HepG2 (cell line): ENCODE measurements around the gene JPH4. TPM values are rescaled to one million over a fixed set of nuclear protein-coding genes. Genes with fewer than 3 reads are reported as not detected.
A peak's percentile ranks its signal among the peaks of the same experiment; 100 is the strongest.

Experiments used
- ATAC-seq: fragments of 200-7000 bp; cut with Tn5 transposase; 3 replicates; pipeline ENCODE4 v1.9.1; 2020; ENCODE audit warnings: mild to moderate bottlenecking, moderate library complexity
- BruUV-seq: library from RNA; stranded (reverse); fragments of 400-500 nt; replicated peaks from 2 replicates; lab custom pipeline; 2021; lab: Mats Ljungman, UMichigan
- CTCF ChIA-PET: fragments of 300-600 bp; formaldehyde crosslinking; extraction: SDS; loops from one replicate; lab custom pipeline; 2021; ENCODE audit warnings: low total read pairs, inconsistent platforms, low intra/inter-chr PET ratio; lab: Yijun Ruan, JAX
- POLR2A ChIA-PET: fragments of 350-600 bp; sonication (Branson Sonifier 250); formaldehyde crosslinking; loops from one replicate; lab custom pipeline; 2020; ENCODE audit warnings: antibody characterized with exemption, inconsistent platforms; lab: Yijun Ruan, JAX
- DNase-seq: peaks from one replicate; pipeline ENCODE4 v3.0.0-alpha.2; 2015; ENCODE audit warnings: low spot score
- FAIRE-seq: peaks from 3 replicates; lab custom pipeline; 2011; peaks lifted over from hg19 to GRCh38; lab: Jason Lieb, UNC
- H2AFZ ChIP-seq: one replicate; pipeline ENCODE4 v1.6.1; 2011; ENCODE audit warnings: low read length, inconsistent platforms
- H3K27ac ChIP-seq: fragments of 300-600 bp; 3 replicates; pipeline ENCODE4 v1.8.0; 2011; ENCODE audit warnings: mixed run types, mild to moderate bottlenecking, mixed read lengths, low read length, inconsistent platforms; ENCODE audit not compliant: insufficient read depth; ENCODE audit errors: extremely low read length
- H3K27me3 ChIP-seq, 2 experiments: fragments of 200-600 bp in 1 of 2; 2 replicates in 1 of 2; 3 replicates in 1 of 2; pipeline versions ENCODE4 v1.6.0 to v1.8.0; 2011; ENCODE audit warnings: low read length in 2 of 2, mild to moderate bottlenecking in 2 of 2, moderate library complexity in 2 of 2, inconsistent platforms in 1 of 2; ENCODE audit not compliant: insufficient read depth in 2 of 2, control insufficient read depth in 1 of 2
- H3K36me3 ChIP-seq, 2 experiments: fragments of 200-600 bp in 1 of 2; replicated peaks in 1 of 2; 2 replicates in 1 of 2; 3 replicates in 1 of 2; pipeline versions ENCODE4 v1.5.1 to v1.8.0; 2011; ENCODE audit warnings: low read length in 2 of 2, inconsistent platforms in 1 of 2; ENCODE audit not compliant: insufficient read depth in 2 of 2, control insufficient read depth in 1 of 2
- H3K4me1 ChIP-seq: 2 replicates; pipeline ENCODE4 v1.5.1; 2012; ENCODE audit warnings: low read length, inconsistent platforms; ENCODE audit not compliant: insufficient read depth
- H3K4me2 ChIP-seq: 2 replicates; pipeline ENCODE4 v1.6.0; 2011; ENCODE audit warnings: low read depth, low read length, inconsistent platforms
- H3K4me3 ChIP-seq, 3 experiments: fragments of 200-600 bp in 1 of 3; sonication (generic), shearing (Covaris generic) in 1 of 3; replicated peaks in 1 of 3; 2 replicates each; pipeline ENCODE4 v1.5.1; 2011 to 2016; ENCODE audit warnings: low read length in 3 of 3, inconsistent platforms in 2 of 3, low read depth in 2 of 3, mild to moderate bottlenecking in 2 of 3, control low read depth in 1 of 3, mixed read lengths in 1 of 3; ENCODE audit not compliant: insufficient read depth in 1 of 3
- H3K79me2 ChIP-seq: one replicate; pipeline ENCODE4 v1.6.1; 2011; ENCODE audit warnings: low read length, inconsistent platforms; ENCODE audit not compliant: insufficient read depth
- H3K9ac ChIP-seq: 2 replicates; pipeline ENCODE4 v1.6.0; 2011; ENCODE audit warnings: mild to moderate bottlenecking, low read depth, low read length, inconsistent platforms; ENCODE audit not compliant: insufficient read depth
- H3K9me3 ChIP-seq: 2 replicates; pipeline ENCODE4 v1.5.1; 2012; ENCODE audit warnings: mild to moderate bottlenecking, low read length
- H4K20me1 ChIP-seq: 2 replicates; pipeline ENCODE4 v1.6.0; 2011; ENCODE audit warnings: inconsistent platforms, mild to moderate bottlenecking, low read length, moderate library complexity; ENCODE audit not compliant: insufficient read depth
- CC2D1A ChIP-seq: sonication (generic); formaldehyde crosslinking; IDR thresholded peaks from 2 replicates; pipeline ENCODE4 v1.8.1; 2023; ENCODE audit warnings: mild to moderate bottlenecking, missing genetic modification reagents
- ELF3 ChIP-seq: IDR thresholded peaks from 2 replicates; pipeline ENCODE4 v1.6.1; 2016; ENCODE audit warnings: missing genetic modification reagents, missing compliant biosample characterization
- GATAD2A ChIP-seq: IDR thresholded peaks from 2 replicates; pipeline ENCODE4 v1.6.1; 2016
- HMGXB4 ChIP-seq, 2 experiments: sonication (generic) in 1 of 2; formaldehyde crosslinking in 1 of 2; IDR thresholded peaks; 2 replicates each; pipeline versions ENCODE4 v1.4.0 to v1.6.1; 2018 to 2020; ENCODE audit warnings: missing genetic modification reagents in 2 of 2, borderline replicate concordance in 1 of 2, low read depth in 1 of 2, mild to moderate bottlenecking in 1 of 2, missing biosample characterization in 1 of 2
- KAT2B ChIP-seq: fragments of 150-350 bp; IDR thresholded peaks from 2 replicates; pipeline ENCODE4 v1.6.1; 2014; ENCODE audit warnings: low read depth, low read length, borderline replicate concordance
- MAZ ChIP-seq, 2 experiments: sonication (generic) in 1 of 2; formaldehyde crosslinking in 1 of 2; IDR thresholded peaks; 2 replicates each; pipeline versions ENCODE4 v1.5.0 to v1.6.1; 2012 to 2020; ENCODE audit warnings: low read depth in 2 of 2, mild to moderate bottlenecking in 2 of 2, borderline replicate concordance in 1 of 2, improper control_type of control experiment in 1 of 2, low read length in 1 of 2, missing genetic modification reagents in 1 of 2, moderate library complexity in 1 of 2
- MYNN ChIP-seq: sonication (generic); formaldehyde crosslinking; IDR thresholded peaks from 2 replicates; pipeline ENCODE4 v1.4.0; 2020; ENCODE audit warnings: mild to moderate bottlenecking, low read depth, missing genetic modification reagents
- NCOA2 ChIP-seq: sonication (generic); formaldehyde crosslinking; IDR thresholded peaks from 2 replicates; pipeline ENCODE4 v1.8.0; 2022; ENCODE audit warnings: inconsistent platforms
- NCOR1 ChIP-seq: fragments of 200-600 bp; sonication (generic); IDR thresholded peaks from 2 replicates; pipeline ENCODE4 v1.7.0; 2017; ENCODE audit warnings: antibody characterized with exemption, low read length, borderline replicate concordance
- NFE2L2 ChIP-seq: fragments of 150-350 bp; IDR thresholded peaks from 2 replicates; pipeline ENCODE4 v1.6.1; 2014; ENCODE audit warnings: low read length
- SIX1 ChIP-seq: sonication (generic); formaldehyde crosslinking; IDR thresholded peaks from 2 replicates; pipeline ENCODE4 v1.4.0; 2020; ENCODE audit warnings: missing genetic modification reagents, borderline replicate concordance
- SMARCE1 ChIP-seq: fragments of 450-650 bp; IDR thresholded peaks from 2 replicates; pipeline ENCODE4 v1.6.1; 2017; ENCODE audit warnings: borderline replicate concordance
- ZNF337 ChIP-seq: sonication (generic); formaldehyde crosslinking; IDR thresholded peaks from 2 replicates; pipeline ENCODE4 v1.5.1; 2020; ENCODE audit warnings: missing genetic modification reagents, low read depth, mild to moderate bottlenecking, borderline replicate concordance
- ZNF652 ChIP-seq: IDR thresholded peaks from 2 replicates; pipeline ENCODE4 v1.6.1; 2016; ENCODE audit warnings: low read depth, borderline replicate concordance
- WGBS: methylation state at CpG from one replicate; pipeline ENCODE4 v1.1.6; 2017; ENCODE audit warnings: low lambda C conversion rate; 5-methylcytosine and 5-hydroxymethylcytosine counted together
- in situ Hi-C: cut with HindIII; loops from 2 replicates; pipeline ENCODE4 v1.10.0; 2017; ENCODE audit warnings: low pct_unique_long_range_greater_than_20kb; ENCODE audit not compliant: extremely low pct_ligation_motif_present
- intact Hi-C: fragments of 100-400 bp; cut with micrococcal nuclease; formaldehyde crosslinking; loops from one replicate; pipeline ENCODE4 v1.10.0; 2022; ENCODE audit not compliant: unreplicated experiment
- polyA plus RNA-seq, 8 experiments: library from polyadenylated mRNA; depleted of rRNA in 3 of 8; stranded (reverse) in 7 of 8; unstranded in 1 of 8; fragments of >200 nt; fragmentation: Illumina TruSeq in 4 of 8; extraction: Trizol in 4 of 8; gene quantifications; 2 replicates each; pipeline versions ENCODE4 v1.2.1 to v1.2.3, GENCODE V29; 2011 to 2016; ENCODE audit warnings: low read depth in 4 of 8, missing spikeins in 1 of 8, mixed read lengths in 1 of 8; ENCODE audit not compliant: insufficient read depth in 1 of 8
- total RNA-seq, 5 experiments: library from RNA; depleted of rRNA; stranded (reverse); fragments of >200 nt; fragmentation: Illumina TruSeq; extraction: Trizol; gene quantifications; 2 replicates each; pipeline ENCODE4 v1.2.3, GENCODE V29; 2016; ENCODE audit warnings: low read depth in 1 of 5
- TF ChIP-seq, protein P1 (sequence below): IDR thresholded peaks from 2 replicates; pipeline ENCODE4 v1.6.1; 2016

Gene JPH4
- total and polyA plus RNA-seq, 2 of the 13 experiments (the other 11 are each of a cell fraction or from before 2014, with no cell fraction given), result 0.08 to 0.22 TPM

- in situ Hi-C loops (loop anchor here (5.0 kb wide), 2 partner anchors 78 to 238 kb away; partner anchors contain the start of gene PABPN1), intact Hi-C loops (loop anchor here (5.0 kb wide), 1 partner anchor 293 kb away; no protein-coding TSS in a partner anchor)
- peaks cover 44 to 60% of the 10 kb centered on the region in 2 experiments for H3K36me3 ChIP-seq
- TF ChIP-seq GATAD2A (CRISPR knock-in tag) (no peak), HMGXB4 (CRISPR knock-in tag; IDR thresholded peaks at IDR 0.05; ENCODE audit: borderline replicate concordance in 1 of 2, low read depth in 1 of 2) (0 out of 4 replicates have a peak, but pooled peaks of 1 of the 2 experiments have one; percentile 24), ZNF337 (no peak), ELF3 (CRISPR knock-in tag) (no peak; the same call in 1 of the 2 replicates), CC2D1A (CRISPR knock-in tag) (no peak), MYNN (CRISPR knock-in tag) (0 out of 2 replicates have a peak, but pooled peaks have one; percentile 14), KAT2B (no peak), SMARCE1 (no peak), MAZ (IDR thresholded peaks at IDR 0.05; ENCODE audit: borderline replicate concordance, low read depth, low read length) (no peak), MAZ (CRISPR knock-in tag; IDR thresholded peaks at IDR 0.05; ENCODE audit: low read depth) (no peak), ZNF652 (CRISPR knock-in tag) (no peak), NCOA2 (no peak), SIX1 (CRISPR knock-in tag) (no peak), NCOR1 (no peak), NFE2L2 (no peak)
- TF ChIP-seq, protein P1, sequence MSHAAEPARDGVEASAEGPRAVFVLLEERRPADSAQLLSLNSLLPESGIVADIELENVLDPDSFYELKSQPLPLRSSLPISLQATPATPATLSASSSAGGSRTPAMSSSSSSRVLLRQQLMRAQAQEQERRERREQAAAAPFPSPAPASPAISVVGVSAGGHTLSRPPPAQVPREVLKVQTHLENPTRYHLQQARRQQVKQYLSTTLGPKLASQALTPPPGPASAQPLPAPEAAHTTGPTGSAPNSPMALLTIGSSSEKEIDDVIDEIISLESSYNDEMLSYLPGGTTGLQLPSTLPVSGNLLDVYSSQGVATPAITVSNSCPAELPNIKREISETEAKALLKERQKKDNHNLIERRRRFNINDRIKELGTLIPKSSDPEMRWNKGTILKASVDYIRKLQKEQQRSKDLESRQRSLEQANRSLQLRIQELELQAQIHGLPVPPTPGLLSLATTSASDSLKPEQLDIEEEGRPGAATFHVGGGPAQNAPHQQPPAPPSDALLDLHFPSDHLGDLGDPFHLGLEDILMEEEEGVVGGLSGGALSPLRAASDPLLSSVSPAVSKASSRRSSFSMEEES (CRISPR knock-in tag), result no peak; the same call in 1 of the 2 replicates
Observed at GRCh38 chr14:23559926-23560520, 18.6 kb downstream of the JPH4 start.

More at GRCh38 chr14:23559926-23560520, 18.6 kb downstream of the JPH4 start:
- Histone ChIP-seq H3K27ac (no peak overlapping the region), H3K79me2 (peaks cover 9% of the 10 kb centered on the region), H3K4me1 (peaks cover 39% of the 10 kb centered on the region), H3K27me3 (no peaks in the 10 kb centered on the region; a peak in 1 of 5 replicates), H3K9me3 (no peaks in the 10 kb centered on the region), H3K4me2 (no peak overlapping the region), H3K9ac (no peak overlapping the region), H3K4me3 (no peak overlapping the region), H4K20me1 (peaks cover 13% of the 10 kb centered on the region; the same call in 1 of the 2 replicates), H2AFZ (no peak overlapping the region)
- POLR2A ChIA-PET, result interaction anchor here (0.7 to 7.6 kb wide), 17 partner anchors 8 to 274 kb away, joined by 3 to 113 read pairs (median 5); partner anchors contain the start of genes AP1G2, BCL2L2, HOMEZ and PABPN1
- no peak for ATAC-seq
- FAIRE-seq, result no peak
- 81% methylated on average over 2 of the region's 3 CpGs for WGBS
- DNase-seq, result no peak
- no TSS peak for BruUV-seq
- CTCF ChIA-PET, result interaction anchor here (0.6 to 10.9 kb wide), 4 partner anchors 79 to 565 kb away, joined by 3 to 275 read pairs (median 6); no protein-coding TSS in a partner anchor
